ENCODE results near the gene GALNT9.
"Not testable (repeated sequence)": the region's sequence is repeated elsewhere in the genome, so short reads cannot be mapped to it uniquely, and the experiment has no call there.

Gene GALNT9

GRCh38 chr12:132311201-132311915, 18.0 kb downstream of the GALNT9 start:
- DNase-seq: no peak

- DNase-seq: no peak
Measured at GRCh38 chr12:132310181-132311040, 19.0 kb downstream of the GALNT9 start.

GRCh38 chr12:132309596-132310086, 19.7 kb downstream of the GALNT9 start:
- DNase-seq: no peak

GRCh38 chr12:132308853-132309595, 20.4 kb downstream of the GALNT9 start:
- no peak for DNase-seq

- DNase-seq: no peak
Measured at GRCh38 chr12:132307976-132308852, 21.2 kb downstream of the GALNT9 start.

GRCh38 chr12:132306885-132307191, 22.6 kb downstream of the GALNT9 start:
- DNase-seq: no peak

- no peak for DNase-seq
Measured at GRCh38 chr12:132305991-132306884, 23.2 kb downstream of the GALNT9 start.

- no peak for DNase-seq
Measured at GRCh38 chr12:132305560-132305966, 23.8 kb downstream of the GALNT9 start.

GRCh38 chr12:132304866-132305265, 24.5 kb downstream of the GALNT9 start:
- not testable (repeated sequence) for DNase-seq

GRCh38 chr12:132303853-132304373, 25.5 kb downstream of the GALNT9 start:
- not testable (repeated sequence) for DNase-seq

- no peak for DNase-seq
Measured at GRCh38 chr12:132302466-132303358, 26.7 kb downstream of the GALNT9 start.

GRCh38 chr12:132300789-132301722, 28.3 kb downstream of the GALNT9 start:
- no peak for DNase-seq

GRCh38 chr12:132296063-132296462, 33.3 kb downstream of the GALNT9 start:
- no peak for DNase-seq

- DNase-seq: not testable (repeated sequence)
Measured at GRCh38 chr12:132295561-132295960, 33.8 kb downstream of the GALNT9 start.

- DNase-seq: no peak
Measured at GRCh38 chr12:132295101-132295526, 34.3 kb downstream of the GALNT9 start.

GRCh38 chr12:132294121-132295034, 35.0 kb downstream of the GALNT9 start:
- DNase-seq: no peak
